ENCODE data around the gene BIN1. TPM values are rescaled to one million over a fixed set of nuclear protein-coding genes. Genes with fewer than 3 reads are reported as not detected.

BIN1 gene
- total RNA-seq, 2 donors from 2014 or later, result 24.9 to 30.1 TPM

- no peak for TF ChIP-seq CTCF (IDR thresholded peaks at IDR 0.05)
- H3K27ac ChIP-seq, result no peak overlapping the region
- no peaks in the 10 kb centered on the region for H3K27me3 ChIP-seq (replicated peaks; ENCODE audit: insufficient read depth)
- no peak for DNase-seq (ENCODE audit: low spot score)
- H3K36me3 ChIP-seq, result no peaks in the 10 kb centered on the region
- H3K9me3 ChIP-seq, result no peaks in the 10 kb centered on the region
- H3K4me3 ChIP-seq, result no peak overlapping the region
- ATAC-seq (ENCODE audit: insufficient number of reproducible peaks, low FRiP score, low read depth), result no peak
- no peaks in the 10 kb centered on the region for H3K4me1 ChIP-seq (ENCODE audit: control insufficient read depth in 1 of 2, low read depth in 2 of 2)
Measured at GRCh38 chr2:127076924-127077323, 30.0 kb downstream of the BIN1 start.

GRCh38 chr2:127076290-127076689 lies 30.7 kb downstream of the BIN1 start:
- H3K36me3 ChIP-seq, result no peaks in the 10 kb centered on the region
- no peak for TF ChIP-seq CTCF (IDR thresholded peaks at IDR 0.05)
- H3K27ac ChIP-seq, result no peak overlapping the region
- ATAC-seq (ENCODE audit: insufficient number of reproducible peaks, low FRiP score, low read depth) (no peak), DNase-seq (ENCODE audit: low spot score) (no peak)
- no peaks in the 10 kb centered on the region for H3K9me3 ChIP-seq
- H3K4me1 ChIP-seq (ENCODE audit: control insufficient read depth in 1 of 2, low read depth in 2 of 2), result no peaks in the 10 kb centered on the region
- no peak overlapping the region for H3K4me3 ChIP-seq
- no peaks in the 10 kb centered on the region for H3K27me3 ChIP-seq (replicated peaks; ENCODE audit: insufficient read depth)

- TF ChIP-seq CTCF (IDR thresholded peaks at IDR 0.05), result no peak
- H3K4me3 ChIP-seq, result no peak overlapping the region
- no peak overlapping the region for H3K27ac ChIP-seq
- DNase-seq (ENCODE audit: low spot score) (no peak), ATAC-seq (ENCODE audit: insufficient number of reproducible peaks, low FRiP score, low read depth) (no peak)
- H3K9me3 ChIP-seq, result no peaks in the 10 kb centered on the region
- no peaks in the 10 kb centered on the region for H3K36me3 ChIP-seq
- no peaks in the 10 kb centered on the region for H3K27me3 ChIP-seq (replicated peaks; ENCODE audit: insufficient read depth)
- no peaks in the 10 kb centered on the region for H3K4me1 ChIP-seq (ENCODE audit: control insufficient read depth in 1 of 2, low read depth in 2 of 2)
Measured at GRCh38 chr2:127075821-127076220, 31.1 kb downstream of the BIN1 start.

GRCh38 chr2:127074936-127075335 lies 32.0 kb downstream of the BIN1 start:
- no peak for DNase-seq (ENCODE audit: low spot score)
- Histone ChIP-seq H3K36me3 (no peaks in the 10 kb centered on the region), H3K27me3 (replicated peaks; ENCODE audit: insufficient read depth) (no peaks in the 10 kb centered on the region), H3K4me3 (no peak overlapping the region), H3K4me1 (ENCODE audit: control insufficient read depth in 1 of 2, low read depth in 2 of 2) (no peaks in the 10 kb centered on the region), H3K9me3 (no peaks in the 10 kb centered on the region), H3K27ac (no peak overlapping the region)
- TF ChIP-seq CTCF (IDR thresholded peaks at IDR 0.05), result no peak
- no peak for ATAC-seq (ENCODE audit: insufficient number of reproducible peaks, low FRiP score, low read depth)

GRCh38 chr2:127074358-127074757 lies 32.6 kb downstream of the BIN1 start:
- ATAC-seq (ENCODE audit: insufficient number of reproducible peaks, low FRiP score, low read depth), result no peak
- H3K27ac ChIP-seq, result no peak overlapping the region
- no peaks in the 10 kb centered on the region for H3K27me3 ChIP-seq (replicated peaks; ENCODE audit: insufficient read depth)

More at GRCh38 chr2:127074358-127074757, 32.6 kb downstream of the BIN1 start:
- H3K9me3 ChIP-seq, result no peaks in the 10 kb centered on the region
- H3K36me3 ChIP-seq, result no peaks in the 10 kb centered on the region
- no peak overlapping the region for H3K4me3 ChIP-seq
- H3K4me1 ChIP-seq (ENCODE audit: control insufficient read depth in 1 of 2, low read depth in 2 of 2), result no peaks in the 10 kb centered on the region
- TF ChIP-seq CTCF (IDR thresholded peaks at IDR 0.05), result no peak
- no peak for DNase-seq (ENCODE audit: low spot score)
